ENCODE data around the gene STAT6.

- no peak for TF ChIP-seq CTCF (IDR thresholded peaks at IDR 0.05)
- TF ChIP-seq POLR2A (IDR thresholded peaks at IDR 0.05): no peak
These were observed 48.9 kb upstream of the STAT6 start for GRCh38 chr12:57160040-57160439.

Data from heart left ventricle (tissue), 13 donors.